ENCODE measurements around the gene XXYLT1.

XXYLT1 gene

DNA sequence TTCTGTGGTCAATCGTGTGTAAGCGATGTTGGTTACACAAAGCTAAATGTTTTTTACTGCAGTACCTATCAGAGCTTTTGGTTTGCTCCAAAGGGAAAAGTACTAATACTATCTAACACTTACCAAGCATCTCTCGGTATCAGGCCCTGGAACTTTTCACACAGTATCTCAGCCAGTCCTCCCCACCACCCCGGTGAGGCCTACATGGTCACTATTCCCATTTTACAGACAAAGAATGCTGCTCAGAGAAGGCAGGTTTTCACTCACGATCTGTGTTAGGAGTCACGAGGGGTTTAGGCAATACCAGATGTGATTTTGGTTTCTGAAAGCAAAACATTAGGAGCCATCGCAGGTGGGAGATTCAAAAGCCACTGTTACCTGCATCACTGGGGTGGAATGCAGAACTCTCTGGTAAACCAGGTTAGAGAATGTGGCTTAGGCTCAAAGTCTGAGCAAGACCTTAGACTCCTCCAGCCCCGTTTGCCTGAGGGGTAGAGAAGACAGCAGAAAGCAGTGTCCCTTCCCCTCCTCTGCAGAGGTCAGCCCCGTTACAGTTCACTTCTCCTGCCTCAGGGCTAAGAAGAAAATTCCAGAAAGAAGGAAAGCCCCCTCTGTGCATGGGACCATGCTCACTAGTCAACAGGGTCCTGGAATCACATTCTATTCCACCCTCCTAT lies 57.2 kb downstream of the XXYLT1 start:
- DNase-seq (ENCODE audit: low spot score), result no peak
- in situ Hi-C loops (cut with MboI; ENCODE audit: low pct_unique_long_range_greater_than_20kb, low sequenced_read_pairs, unreplicated experiment), result no loop called here
- TF ChIP-seq, protein P1, sequence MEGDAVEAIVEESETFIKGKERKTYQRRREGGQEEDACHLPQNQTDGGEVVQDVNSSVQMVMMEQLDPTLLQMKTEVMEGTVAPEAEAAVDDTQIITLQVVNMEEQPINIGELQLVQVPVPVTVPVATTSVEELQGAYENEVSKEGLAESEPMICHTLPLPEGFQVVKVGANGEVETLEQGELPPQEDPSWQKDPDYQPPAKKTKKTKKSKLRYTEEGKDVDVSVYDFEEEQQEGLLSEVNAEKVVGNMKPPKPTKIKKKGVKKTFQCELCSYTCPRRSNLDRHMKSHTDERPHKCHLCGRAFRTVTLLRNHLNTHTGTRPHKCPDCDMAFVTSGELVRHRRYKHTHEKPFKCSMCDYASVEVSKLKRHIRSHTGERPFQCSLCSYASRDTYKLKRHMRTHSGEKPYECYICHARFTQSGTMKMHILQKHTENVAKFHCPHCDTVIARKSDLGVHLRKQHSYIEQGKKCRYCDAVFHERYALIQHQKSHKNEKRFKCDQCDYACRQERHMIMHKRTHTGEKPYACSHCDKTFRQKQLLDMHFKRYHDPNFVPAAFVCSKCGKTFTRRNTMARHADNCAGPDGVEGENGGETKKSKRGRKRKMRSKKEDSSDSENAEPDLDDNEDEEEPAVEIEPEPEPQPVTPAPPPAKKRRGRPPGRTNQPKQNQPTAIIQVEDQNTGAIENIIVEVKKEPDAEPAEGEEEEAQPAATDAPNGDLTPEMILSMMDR (IDR thresholded peaks at IDR 0.05; ENCODE audit: extremely low read depth, insufficient read depth, missing control alignments), result no peak

DNA sequence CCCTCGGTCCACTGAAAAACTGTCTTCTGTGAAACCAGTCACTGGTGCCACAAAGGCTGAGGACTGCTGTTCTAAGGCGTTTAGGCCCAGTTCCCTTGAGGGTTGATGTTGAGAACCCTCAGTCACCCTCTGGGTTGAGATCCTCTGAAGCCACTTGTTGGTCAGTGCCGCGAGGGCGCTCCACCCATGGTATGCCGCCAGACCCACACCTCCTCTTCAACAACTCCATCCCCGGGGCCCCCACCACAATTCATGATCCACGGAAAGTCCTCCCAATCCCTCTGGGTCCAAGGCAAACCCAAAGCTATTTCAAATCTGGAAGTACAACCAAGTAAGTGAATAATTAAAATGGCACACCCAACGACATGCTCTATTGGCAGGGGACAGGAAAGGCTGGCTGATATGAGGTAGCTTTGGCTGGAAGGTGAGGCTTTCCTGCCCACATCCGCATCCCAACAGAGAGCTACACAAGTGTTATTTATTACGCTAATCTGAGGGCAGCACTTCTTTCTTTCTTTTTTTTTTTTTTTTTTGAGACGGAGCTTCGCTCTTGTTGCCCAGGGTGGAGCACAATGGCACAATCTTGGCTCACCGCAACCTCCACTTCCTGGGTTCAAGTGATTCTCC lies 58.1 kb downstream of the XXYLT1 start:
- in situ Hi-C loops (cut with MboI; ENCODE audit: low pct_unique_long_range_greater_than_20kb, low sequenced_read_pairs, unreplicated experiment), result no loop called here
- TF ChIP-seq, protein P1 (IDR thresholded peaks at IDR 0.05; ENCODE audit: extremely low read depth, insufficient read depth, missing control alignments), result no peak

DNA sequence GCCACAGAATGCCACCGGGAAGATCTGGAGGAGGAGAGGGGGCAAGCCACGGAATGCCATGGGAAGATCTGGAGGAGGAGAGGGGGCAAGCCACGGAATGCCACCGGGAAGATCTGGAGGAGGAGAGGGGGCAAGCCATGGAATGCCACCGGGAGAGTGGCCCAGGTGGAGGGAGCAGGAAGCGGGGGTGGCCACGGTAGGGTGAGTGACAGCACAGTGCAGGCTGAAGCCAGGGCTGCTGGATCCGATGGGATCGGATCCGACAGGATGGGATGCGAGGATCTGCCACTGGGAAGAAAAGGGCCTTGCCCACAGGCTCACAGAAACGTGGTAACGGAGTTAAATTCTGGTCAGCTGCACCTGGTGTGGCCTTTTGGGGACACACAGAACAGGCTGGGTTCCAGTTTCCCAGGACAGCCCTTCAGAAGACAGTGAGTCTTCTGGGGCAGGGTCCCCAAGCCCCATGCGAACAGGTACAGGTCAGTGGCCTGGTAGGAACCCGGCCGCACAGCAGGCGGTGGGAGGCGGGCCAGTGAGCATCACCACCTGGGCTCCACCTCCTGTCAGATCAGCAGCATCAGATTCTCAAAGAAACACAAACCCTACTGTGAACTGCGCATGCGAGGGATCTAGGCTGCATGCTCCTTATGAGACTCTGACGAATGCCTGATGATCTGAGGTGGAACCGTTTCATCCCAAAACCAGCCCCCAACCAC lies 58.8 kb downstream of the XXYLT1 start:
- no peak for DNase-seq (ENCODE audit: low spot score)
- in situ Hi-C loops (cut with MboI; ENCODE audit: low pct_unique_long_range_greater_than_20kb, low sequenced_read_pairs, unreplicated experiment), result no loop called here
- TF ChIP-seq, protein P1 (IDR thresholded peaks at IDR 0.05; ENCODE audit: extremely low read depth, insufficient read depth, missing control alignments), result no peak

More for the DNA sequence above, 58.1 kb downstream of the XXYLT1 start:
- DNase-seq (ENCODE audit: low spot score), result no peak

DNA sequence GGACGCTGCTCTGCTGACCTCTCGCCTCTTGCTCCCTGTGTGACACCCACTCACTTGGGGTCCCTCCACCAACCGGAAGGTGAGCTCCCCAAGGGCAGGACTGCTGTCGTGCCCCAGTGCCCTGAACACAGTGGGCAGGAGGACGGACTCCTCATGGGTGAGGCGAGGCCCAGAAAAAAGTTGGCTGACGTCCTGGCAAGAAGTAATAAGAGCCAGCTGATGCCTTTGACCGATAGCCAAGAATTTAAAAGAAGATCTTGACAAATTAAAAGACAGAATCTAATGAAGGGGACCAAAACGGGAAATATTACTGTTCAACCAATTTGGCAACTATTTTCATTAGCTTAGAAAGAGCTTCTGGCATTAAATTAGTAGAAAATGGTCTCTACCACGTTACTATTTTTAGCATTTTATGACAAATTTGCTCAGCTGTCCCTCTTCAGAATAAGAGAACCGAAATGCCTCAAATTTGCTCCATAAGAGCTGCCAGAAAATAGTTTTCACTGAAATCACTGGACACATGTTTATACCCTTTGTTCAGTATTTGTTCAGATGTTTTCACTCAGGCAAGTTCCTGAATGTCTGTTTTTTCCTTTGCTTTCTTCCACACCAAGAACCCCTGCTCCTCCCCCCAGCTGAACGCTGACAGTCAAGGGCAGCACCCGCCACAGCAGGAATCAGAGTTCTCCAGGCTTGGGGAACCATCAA lies 60.5 kb downstream of the XXYLT1 start:
- in situ Hi-C loops (cut with MboI; ENCODE audit: low pct_unique_long_range_greater_than_20kb, low sequenced_read_pairs, unreplicated experiment), result no loop called here

DNA sequence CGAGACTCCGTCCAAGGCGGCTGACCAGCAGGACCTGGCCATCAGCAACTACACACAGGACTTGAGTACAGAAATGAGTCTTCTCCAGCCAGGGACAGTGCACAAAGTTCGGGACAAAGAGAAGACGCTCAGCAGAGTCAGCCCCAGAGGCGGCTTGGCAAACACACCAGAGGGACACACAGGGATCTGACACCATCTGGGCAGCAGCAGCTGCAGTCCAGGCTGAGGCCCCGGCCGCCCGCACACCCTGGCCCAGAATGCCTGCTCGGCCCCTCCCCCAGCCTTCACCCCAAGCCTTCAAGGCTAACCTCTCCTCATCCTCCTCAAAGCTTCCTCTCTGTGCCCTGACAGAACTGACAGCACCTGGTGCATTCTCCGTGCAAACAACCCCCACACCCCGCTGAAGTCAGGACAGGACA lies 61.1 kb downstream of the XXYLT1 start:
- no peak for DNase-seq (ENCODE audit: low spot score)

More for the DNA sequence above, 60.5 kb downstream of the XXYLT1 start:
- DNase-seq (ENCODE audit: low spot score), result no peak
- TF ChIP-seq, protein P1 (IDR thresholded peaks at IDR 0.05; ENCODE audit: extremely low read depth, insufficient read depth, missing control alignments), result no peak

More for the DNA sequence above, 61.1 kb downstream of the XXYLT1 start:
- in situ Hi-C loops (cut with MboI; ENCODE audit: low pct_unique_long_range_greater_than_20kb, low sequenced_read_pairs, unreplicated experiment), result no loop called here
- TF ChIP-seq, protein P1 (IDR thresholded peaks at IDR 0.05; ENCODE audit: extremely low read depth, insufficient read depth, missing control alignments), result no peak
